ENCODE results near the gene CBX4.
A peak's percentile ranks its signal among the peaks of the same experiment; 100 is the strongest.

CBX4 gene

GRCh38 chr17:79850571-79851460, 11.6 kb upstream of the CBX4 start (continued):
- TF ChIP-seq, protein P1, sequence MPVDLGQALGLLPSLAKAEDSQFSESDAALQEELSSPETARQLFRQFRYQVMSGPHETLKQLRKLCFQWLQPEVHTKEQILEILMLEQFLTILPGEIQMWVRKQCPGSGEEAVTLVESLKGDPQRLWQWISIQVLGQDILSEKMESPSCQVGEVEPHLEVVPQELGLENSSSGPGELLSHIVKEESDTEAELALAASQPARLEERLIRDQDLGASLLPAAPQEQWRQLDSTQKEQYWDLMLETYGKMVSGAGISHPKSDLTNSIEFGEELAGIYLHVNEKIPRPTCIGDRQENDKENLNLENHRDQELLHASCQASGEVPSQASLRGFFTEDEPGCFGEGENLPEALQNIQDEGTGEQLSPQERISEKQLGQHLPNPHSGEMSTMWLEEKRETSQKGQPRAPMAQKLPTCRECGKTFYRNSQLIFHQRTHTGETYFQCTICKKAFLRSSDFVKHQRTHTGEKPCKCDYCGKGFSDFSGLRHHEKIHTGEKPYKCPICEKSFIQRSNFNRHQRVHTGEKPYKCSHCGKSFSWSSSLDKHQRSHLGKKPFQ (tag by site-specific recombination; IDR thresholded peaks at IDR 0.05), result no peak
- TF ChIP-seq ZNF670 (tag by site-specific recombination; IDR thresholded peaks at IDR 0.05; ENCODE audit: low read depth), result no peak
- peak; percentile 96 for TF ChIP-seq GLIS1 (tag by site-specific recombination; IDR thresholded peaks at IDR 0.05)
- TF ChIP-seq ZNF600 (tag by site-specific recombination; IDR thresholded peaks at IDR 0.05), result no peak
- no peak for TF ChIP-seq ZNF596 (tag by site-specific recombination; IDR thresholded peaks at IDR 0.05)
- peak; percentile 38; the same call in 1 of the 2 replicates for TF ChIP-seq SP7 (tag by site-specific recombination; IDR thresholded peaks at IDR 0.05)
- TF ChIP-seq HOXC10 (CRISPR knock-in tag; IDR thresholded peaks at IDR 0.05), result no peak
- TF ChIP-seq, protein P2, sequence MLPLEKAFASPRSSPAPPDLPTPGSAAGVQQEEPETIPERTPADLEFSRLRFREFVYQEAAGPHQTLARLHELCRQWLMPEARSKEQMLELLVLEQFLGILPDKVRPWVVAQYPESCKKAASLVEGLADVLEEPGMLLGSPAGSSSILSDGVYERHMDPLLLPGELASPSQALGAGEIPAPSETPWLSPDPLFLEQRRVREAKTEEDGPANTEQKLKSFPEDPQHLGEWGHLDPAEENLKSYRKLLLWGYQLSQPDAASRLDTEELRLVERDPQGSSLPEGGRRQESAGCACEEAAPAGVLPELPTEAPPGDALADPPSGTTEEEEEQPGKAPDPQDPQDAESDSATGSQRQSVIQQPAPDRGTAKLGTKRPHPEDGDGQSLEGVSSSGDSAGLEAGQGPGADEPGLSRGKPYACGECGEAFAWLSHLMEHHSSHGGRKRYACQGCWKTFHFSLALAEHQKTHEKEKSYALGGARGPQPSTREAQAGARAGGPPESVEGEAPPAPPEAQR (tag by site-specific recombination; IDR thresholded peaks at IDR 0.05), result no peak
- TF ChIP-seq ZNF658 (tag by site-specific recombination; IDR thresholded peaks at IDR 0.05), result no peak
- no peak for TF ChIP-seq ZNF518A (tag by site-specific recombination; conservative IDR thresholded peaks at IDR 0.05; ENCODE audit: low read depth)
- no peak for TF ChIP-seq ZNF664 (tag by site-specific recombination; IDR thresholded peaks at IDR 0.05)
- TF ChIP-seq ZSCAN5A (tag by site-specific recombination; IDR thresholded peaks at IDR 0.05), result no peak
- TF ChIP-seq ZNF341 (tag by site-specific recombination; IDR thresholded peaks at IDR 0.05; ENCODE audit: low read depth), result no peak
- TF ChIP-seq ZNF561 (tag by site-specific recombination; IDR thresholded peaks at IDR 0.05; ENCODE audit: borderline replicate concordance), result no peak
- TF ChIP-seq ZNF701 (tag by site-specific recombination; IDR thresholded peaks at IDR 0.05), result no peak
- TF ChIP-seq ZNF660 (tag by site-specific recombination; IDR thresholded peaks at IDR 0.05), result peak; percentile 43; the same call in 1 of the 2 replicates
- no peak for TF ChIP-seq ZNF292 (tag by site-specific recombination; IDR thresholded peaks at IDR 0.05; ENCODE audit: borderline replicate concordance, low read depth)
- TF ChIP-seq ZNF335 (tag by site-specific recombination; conservative IDR thresholded peaks at IDR 0.05), result peak; percentile 31; the same call in 1 of the 2 replicates
- peak; percentile 97 for TF ChIP-seq ZNF623 (tag by site-specific recombination; IDR thresholded peaks at IDR 0.05)
- no peak for TF ChIP-seq ZNF138 (tag by site-specific recombination; IDR thresholded peaks at IDR 0.05; ENCODE audit: borderline replicate concordance)
- peak; percentile 60 for TF ChIP-seq ZFHX2 (tag by site-specific recombination; conservative IDR thresholded peaks at IDR 0.05)
- no peak for TF ChIP-seq ZNF221 (tag by site-specific recombination; IDR thresholded peaks at IDR 0.05; ENCODE audit: borderline replicate concordance)
- 0 out of 2 replicates have a peak, but pooled peaks have one; percentile 6 for TF ChIP-seq ZBTB20 (tag by site-specific recombination; IDR thresholded peaks at IDR 0.05)
- TF ChIP-seq, protein P3, sequence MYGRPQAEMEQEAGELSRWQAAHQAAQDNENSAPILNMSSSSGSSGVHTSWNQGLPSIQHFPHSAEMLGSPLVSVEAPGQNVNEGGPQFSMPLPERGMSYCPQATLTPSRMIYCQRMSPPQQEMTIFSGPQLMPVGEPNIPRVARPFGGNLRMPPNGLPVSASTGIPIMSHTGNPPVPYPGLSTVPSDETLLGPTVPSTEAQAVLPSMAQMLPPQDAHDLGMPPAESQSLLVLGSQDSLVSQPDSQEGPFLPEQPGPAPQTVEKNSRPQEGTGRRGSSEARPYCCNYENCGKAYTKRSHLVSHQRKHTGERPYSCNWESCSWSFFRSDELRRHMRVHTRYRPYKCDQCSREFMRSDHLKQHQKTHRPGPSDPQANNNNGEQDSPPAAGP (tag by site-specific recombination; IDR thresholded peaks at IDR 0.05), result no peak
- TF ChIP-seq, protein P4, sequence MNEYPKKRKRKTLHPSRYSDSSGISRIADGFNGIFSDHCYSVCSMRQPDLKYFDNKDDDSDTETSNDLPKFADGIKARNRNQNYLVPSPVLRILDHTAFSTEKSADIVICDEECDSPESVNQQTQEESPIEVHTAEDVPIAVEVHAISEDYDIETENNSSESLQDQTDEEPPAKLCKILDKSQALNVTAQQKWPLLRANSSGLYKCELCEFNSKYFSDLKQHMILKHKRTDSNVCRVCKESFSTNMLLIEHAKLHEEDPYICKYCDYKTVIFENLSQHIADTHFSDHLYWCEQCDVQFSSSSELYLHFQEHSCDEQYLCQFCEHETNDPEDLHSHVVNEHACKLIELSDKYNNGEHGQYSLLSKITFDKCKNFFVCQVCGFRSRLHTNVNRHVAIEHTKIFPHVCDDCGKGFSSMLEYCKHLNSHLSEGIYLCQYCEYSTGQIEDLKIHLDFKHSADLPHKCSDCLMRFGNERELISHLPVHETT (tag by site-specific recombination; IDR thresholded peaks at IDR 0.05), result no peak
- no peak for TF ChIP-seq FEZF1 (tag by site-specific recombination; IDR thresholded peaks at IDR 0.05)
